Measurements from ENCODE around the gene BNC2. TPM values are rescaled to one million over a fixed set of nuclear protein-coding genes. Genes with fewer than 3 reads are reported as not detected.

BNC2 gene
- total RNA-seq, 1 experiment from 2014 or later, result not detected

DNA sequence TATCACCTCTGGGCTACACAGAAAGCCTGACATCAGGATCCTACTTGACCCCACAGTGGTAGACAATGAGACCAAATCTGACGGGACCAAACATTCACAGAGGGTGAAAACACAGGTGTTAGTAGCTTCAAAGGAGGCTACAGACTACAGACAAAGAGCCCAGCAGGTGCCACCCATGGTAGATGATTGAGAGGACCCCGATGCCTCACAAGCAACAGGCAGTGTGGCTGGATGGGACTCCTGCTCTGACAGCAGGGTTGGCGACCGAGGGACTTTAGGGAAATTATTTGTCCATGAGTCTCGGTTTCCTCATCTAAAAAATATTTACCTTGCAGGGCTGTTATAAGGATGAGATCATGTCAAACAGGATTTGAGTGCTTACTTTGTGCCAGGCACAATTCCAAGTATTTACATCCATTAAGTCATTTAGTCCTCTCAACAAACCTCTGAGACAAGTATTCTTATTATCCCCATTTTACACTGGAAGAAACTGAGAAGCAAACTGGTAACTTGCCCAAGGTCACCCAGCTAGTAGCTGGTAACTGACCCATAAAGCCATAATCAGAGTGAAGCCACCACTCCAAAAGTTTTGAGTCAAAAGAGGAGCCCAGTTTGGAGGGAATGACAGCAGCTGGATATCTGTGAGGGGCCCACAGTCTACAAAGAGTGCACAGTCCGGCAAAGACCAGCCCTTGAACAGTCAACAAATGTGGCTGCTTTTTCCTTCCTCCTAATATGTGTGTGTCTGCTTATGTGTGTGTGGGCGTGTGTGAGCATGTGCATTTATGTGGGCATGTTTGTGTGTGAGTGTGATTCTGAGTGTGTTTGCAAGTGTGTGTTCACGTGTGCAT is 502.0 kb downstream of the BNC2 start:
- H3K9me3 Mint-ChIP-seq (ENCODE audit: low read depth, unreplicated experiment), result peaks cover 10% of the 10 kb centered on the region
- BruUV-seq (replicated peaks), result no TSS peak
- H3K27me3 Mint-ChIP-seq (ENCODE audit: unreplicated experiment), result no peaks in the 10 kb centered on the region
- intact Hi-C loops (cut with micrococcal nuclease; ENCODE audit: unreplicated experiment), result no loop called here
- H3K4me3 Mint-ChIP-seq (ENCODE audit: low read depth, unreplicated experiment), result no peak overlapping the region
- no peaks in the 10 kb centered on the region for H3K36me3 Mint-ChIP-seq (ENCODE audit: insufficient read depth, unreplicated experiment)
- no peak overlapping the region for H3K27ac Mint-ChIP-seq (ENCODE audit: unreplicated experiment)
- peaks cover 9% of the 10 kb centered on the region for H3K4me1 Mint-ChIP-seq (ENCODE audit: low read depth, unreplicated experiment)
- TF ChIP-seq, protein P1, sequence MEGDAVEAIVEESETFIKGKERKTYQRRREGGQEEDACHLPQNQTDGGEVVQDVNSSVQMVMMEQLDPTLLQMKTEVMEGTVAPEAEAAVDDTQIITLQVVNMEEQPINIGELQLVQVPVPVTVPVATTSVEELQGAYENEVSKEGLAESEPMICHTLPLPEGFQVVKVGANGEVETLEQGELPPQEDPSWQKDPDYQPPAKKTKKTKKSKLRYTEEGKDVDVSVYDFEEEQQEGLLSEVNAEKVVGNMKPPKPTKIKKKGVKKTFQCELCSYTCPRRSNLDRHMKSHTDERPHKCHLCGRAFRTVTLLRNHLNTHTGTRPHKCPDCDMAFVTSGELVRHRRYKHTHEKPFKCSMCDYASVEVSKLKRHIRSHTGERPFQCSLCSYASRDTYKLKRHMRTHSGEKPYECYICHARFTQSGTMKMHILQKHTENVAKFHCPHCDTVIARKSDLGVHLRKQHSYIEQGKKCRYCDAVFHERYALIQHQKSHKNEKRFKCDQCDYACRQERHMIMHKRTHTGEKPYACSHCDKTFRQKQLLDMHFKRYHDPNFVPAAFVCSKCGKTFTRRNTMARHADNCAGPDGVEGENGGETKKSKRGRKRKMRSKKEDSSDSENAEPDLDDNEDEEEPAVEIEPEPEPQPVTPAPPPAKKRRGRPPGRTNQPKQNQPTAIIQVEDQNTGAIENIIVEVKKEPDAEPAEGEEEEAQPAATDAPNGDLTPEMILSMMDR (IDR thresholded peaks at IDR 0.05; ENCODE audit: unreplicated experiment), result no peak
- DNase-seq, result no peak
- CTCF ChIA-PET, result no interaction called here

DNA sequence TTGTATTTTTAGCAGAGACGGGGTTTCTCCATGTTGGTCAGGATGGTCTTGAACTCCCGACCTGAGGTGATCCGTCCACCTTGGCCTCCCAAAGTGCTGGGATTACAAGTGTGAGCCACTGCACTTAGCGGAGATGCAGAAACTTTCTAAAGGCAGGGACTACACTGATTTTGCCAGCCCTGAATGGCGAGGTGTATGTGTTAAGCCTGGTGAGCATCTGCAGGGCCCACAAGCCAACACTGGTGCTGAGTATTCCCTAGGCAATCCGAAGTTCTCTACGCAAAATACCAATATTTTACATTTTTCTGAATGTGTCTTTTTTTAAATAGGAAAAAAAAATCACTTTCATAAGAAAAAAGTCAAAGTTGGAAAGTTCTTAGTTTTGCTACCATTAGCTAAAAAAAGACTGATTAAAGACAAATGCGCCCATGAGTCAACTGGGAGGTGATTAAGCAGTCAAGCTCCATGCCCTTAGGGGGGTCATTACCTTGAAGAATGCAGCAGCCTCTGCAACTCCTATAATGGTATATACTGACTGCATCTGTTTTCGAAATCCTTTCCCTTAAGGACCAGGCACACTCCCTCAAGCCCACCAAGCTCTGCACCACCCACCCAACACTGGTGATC is 502.8 kb downstream of the BNC2 start:
- BruUV-seq (replicated peaks), result no TSS peak
- CTCF ChIA-PET, result interaction anchor here (0.6 kb wide), 1 partner anchor 109 kb away, joined by 5 read pairs; no protein-coding TSS in a partner anchor
- intact Hi-C loops (cut with micrococcal nuclease; ENCODE audit: unreplicated experiment), result no loop called here
- DNase-seq, result no peak
- Mint-ChIP-seq H3K27me3 (ENCODE audit: unreplicated experiment) (no peaks in the 10 kb centered on the region), H3K4me3 (ENCODE audit: low read depth, unreplicated experiment) (no peak overlapping the region), H3K36me3 (ENCODE audit: insufficient read depth, unreplicated experiment) (no peaks in the 10 kb centered on the region), H3K4me1 (ENCODE audit: low read depth, unreplicated experiment) (peaks cover 9% of the 10 kb centered on the region), H3K27ac (ENCODE audit: unreplicated experiment) (no peak overlapping the region), H3K9me3 (ENCODE audit: low read depth, unreplicated experiment) (peaks cover 10% of the 10 kb centered on the region)
- TF ChIP-seq, protein P1 (IDR thresholded peaks at IDR 0.05; ENCODE audit: unreplicated experiment), result no peak

DNA sequence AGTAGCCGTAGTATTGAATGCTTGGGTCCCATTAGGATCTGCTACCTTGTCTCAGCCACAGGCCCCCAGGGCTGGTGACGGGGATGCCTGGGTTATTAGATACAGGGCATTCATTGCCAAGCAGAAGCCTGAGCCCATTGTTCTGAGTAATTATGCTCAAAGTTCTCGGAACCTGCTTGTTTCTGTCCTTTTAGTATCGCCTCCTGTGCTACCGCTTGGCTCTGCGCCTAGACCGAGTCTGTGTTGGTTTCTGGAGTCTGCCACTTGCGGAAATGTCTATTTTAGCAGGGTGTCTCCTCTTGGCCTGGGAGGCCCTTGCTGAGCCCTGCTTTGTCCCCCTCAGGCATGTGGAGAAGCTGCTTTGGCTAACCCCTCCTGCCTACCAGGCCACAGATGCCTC is 506.1 kb downstream of the BNC2 start:
- intact Hi-C loops (cut with micrococcal nuclease; ENCODE audit: unreplicated experiment), result no loop called here
- Mint-ChIP-seq H3K4me1 (ENCODE audit: low read depth, unreplicated experiment) (peaks cover 9% of the 10 kb centered on the region), H3K36me3 (ENCODE audit: insufficient read depth, unreplicated experiment) (no peaks in the 10 kb centered on the region), H3K27ac (ENCODE audit: unreplicated experiment) (no peak overlapping the region), H3K9me3 (ENCODE audit: low read depth, unreplicated experiment) (peaks cover 6% of the 10 kb centered on the region), H3K4me3 (ENCODE audit: low read depth, unreplicated experiment) (no peak overlapping the region), H3K27me3 (ENCODE audit: unreplicated experiment) (no peaks in the 10 kb centered on the region)
- TF ChIP-seq, protein P1 (IDR thresholded peaks at IDR 0.05; ENCODE audit: unreplicated experiment), result no peak
- BruUV-seq (replicated peaks), result no TSS peak
- no peak for DNase-seq
- CTCF ChIA-PET, result no interaction called here

DNA sequence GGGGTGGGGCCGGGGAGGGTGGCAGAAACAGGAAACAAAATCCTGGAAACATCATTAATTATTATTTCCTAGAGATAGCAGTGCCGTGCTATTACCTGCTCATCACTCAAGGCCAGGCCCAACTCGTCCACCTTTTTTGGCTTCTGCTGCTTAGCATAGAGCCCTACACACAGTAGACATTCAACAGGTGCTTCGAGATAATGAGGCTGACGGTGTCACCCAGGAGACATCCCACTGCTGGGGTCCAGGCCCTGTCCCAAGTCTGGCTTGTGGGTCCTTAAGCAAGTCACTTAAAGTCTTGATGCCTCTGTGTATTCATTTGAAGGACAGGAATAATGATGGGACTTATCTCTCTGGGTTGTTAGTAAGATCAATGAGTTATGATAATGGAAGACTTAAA is 506.6 kb downstream of the BNC2 start:
- no peak for DNase-seq
- BruUV-seq (replicated peaks), result no TSS peak
- Mint-ChIP-seq H3K27me3 (ENCODE audit: unreplicated experiment) (no peaks in the 10 kb centered on the region), H3K36me3 (ENCODE audit: insufficient read depth, unreplicated experiment) (no peaks in the 10 kb centered on the region), H3K27ac (ENCODE audit: unreplicated experiment) (no peak overlapping the region), H3K9me3 (ENCODE audit: low read depth, unreplicated experiment) (peaks cover 8% of the 10 kb centered on the region), H3K4me3 (ENCODE audit: low read depth, unreplicated experiment) (no peak overlapping the region), H3K4me1 (ENCODE audit: low read depth, unreplicated experiment) (peaks cover 6% of the 10 kb centered on the region)
- CTCF ChIA-PET, result no interaction called here
- TF ChIP-seq, protein P1 (IDR thresholded peaks at IDR 0.05; ENCODE audit: unreplicated experiment), result no peak
- intact Hi-C loops (cut with micrococcal nuclease; ENCODE audit: unreplicated experiment), result no loop called here

Data from Calu3 (cell line).